GM21447 (cell line): Measurements from ENCODE around the gene LRRK1.

ENCODE experiments used
- ATAC-seq: cut with Tn5 transposase; IDR thresholded peaks from one replicate; pipeline ENCODE4 v1.9.1; 2021; ENCODE audit not compliant: unreplicated experiment

LRRK1 gene

DNA sequence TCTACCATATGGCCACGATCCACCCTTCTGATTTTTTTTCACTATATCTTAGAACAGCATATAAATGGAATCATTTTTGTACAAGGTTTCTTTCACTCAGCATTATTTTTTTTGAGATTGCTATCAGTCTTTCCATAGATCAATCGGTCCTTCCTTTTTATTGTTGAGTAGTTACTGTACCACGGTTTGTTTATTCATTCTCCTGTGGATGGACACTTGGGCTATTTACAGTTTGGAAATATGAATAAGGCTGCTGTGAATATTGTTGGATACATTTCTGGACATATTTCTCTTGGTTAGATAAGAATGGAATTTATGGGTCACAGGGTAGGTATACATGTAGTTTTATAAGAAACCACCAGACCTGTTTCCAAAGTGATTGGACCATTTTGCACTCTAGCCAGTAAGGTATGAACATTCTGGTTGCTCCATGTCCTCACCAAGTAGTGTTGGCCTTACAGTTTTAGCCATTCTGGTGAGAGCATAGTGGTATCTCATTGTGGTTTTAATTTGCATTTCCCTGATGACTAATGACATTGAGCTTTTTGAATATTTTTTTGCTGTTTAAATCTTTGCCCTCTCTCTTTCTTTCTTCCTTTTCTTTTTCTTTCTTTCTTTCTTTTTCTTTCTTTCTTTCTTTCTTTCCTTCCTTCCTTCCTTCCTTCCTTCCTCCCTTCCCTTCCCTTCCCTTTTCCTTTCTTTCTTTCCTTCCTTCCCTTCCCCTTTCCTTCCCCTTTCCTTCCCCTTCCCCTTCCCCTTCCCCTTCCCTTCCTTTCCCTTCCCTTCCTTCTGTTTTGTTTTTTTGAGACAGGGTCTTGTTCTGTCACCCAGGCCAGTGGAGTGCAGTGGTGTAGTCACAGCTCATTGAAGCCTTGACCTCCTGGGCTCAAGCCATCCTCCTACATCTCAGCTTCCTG is 49.2 kb downstream of the LRRK1 start:
- no peak for ATAC-seq

DNA sequence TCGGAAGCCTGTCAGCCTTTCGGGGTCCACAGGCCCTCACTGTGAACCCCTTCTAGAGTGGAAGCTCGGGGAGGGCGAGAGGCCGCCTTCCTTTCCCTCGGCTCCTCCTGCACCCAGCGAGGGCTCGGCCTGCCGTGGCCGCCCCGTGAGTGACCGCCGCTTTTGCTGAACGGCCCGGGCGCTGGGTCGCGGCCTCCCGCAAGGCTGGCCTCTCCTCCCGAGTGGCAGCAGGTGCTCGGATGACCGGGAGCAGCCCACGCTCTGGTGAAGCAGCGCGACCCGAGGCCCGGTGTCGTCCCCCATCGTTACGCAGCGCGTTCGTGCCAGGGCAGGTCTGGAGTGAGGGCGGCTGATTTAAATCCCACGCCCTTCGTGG is 53.8 kb downstream of the LRRK1 start:
- ATAC-seq = no peak

DNA sequence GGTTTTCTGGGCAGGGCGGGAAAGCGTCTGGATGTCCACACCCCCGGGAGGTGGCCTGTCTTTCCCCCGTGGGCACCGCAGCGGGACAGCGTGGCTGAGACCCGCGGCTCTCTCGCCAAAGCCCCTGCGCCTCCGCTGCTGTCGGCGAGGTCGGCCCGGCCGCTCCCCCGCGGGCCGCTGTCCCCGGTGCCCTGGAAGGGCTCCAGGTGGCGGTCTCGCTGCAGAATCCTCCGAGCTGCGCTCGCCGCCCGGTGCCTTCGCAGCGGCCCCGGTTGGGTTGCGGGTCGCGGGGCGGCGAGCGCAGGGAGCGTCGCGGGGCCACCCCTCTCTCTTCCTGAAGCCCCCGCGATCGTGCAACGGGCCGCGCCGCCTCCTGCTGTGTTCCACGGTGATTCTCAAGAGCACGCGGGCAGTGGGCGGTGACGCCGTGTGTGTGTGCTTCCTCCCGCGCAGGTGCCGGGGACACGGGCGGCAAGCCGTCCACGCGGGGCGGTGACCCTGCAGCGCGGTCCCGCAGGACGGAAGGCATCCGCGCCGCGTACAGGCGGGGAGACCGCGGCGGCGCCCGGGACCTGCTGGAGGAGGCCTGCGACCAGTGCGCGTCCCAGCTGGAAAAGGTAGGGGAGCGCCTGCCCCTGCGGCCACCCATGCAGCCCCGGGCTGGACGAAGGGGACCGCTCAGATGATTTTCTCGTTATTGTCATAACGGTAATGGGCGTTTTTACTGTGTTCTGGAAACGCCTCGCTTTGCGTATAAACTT is 54.4 kb downstream of the LRRK1 start:
- ATAC-seq = no peak

DNA sequence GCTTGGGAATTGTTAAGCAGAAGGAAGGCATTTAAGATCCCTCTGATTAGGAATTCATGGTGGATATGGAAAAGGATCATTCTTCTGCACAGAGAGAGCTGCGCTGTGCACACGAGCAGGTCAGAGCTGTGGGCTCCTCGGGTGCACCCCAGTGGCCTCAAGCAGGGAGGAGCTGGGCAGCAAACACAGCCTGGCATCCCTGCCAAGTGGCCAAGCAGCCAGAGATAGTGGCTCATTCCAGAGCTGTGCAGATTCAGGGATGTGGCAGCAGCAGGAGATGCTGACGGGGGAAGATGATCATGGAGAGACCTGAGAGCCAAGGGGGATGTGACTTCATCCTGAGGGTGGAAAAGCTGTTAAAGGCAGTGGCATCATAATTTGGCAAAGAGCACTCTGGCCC is 55.9 kb downstream of the LRRK1 start:
- ATAC-seq = no peak

DNA sequence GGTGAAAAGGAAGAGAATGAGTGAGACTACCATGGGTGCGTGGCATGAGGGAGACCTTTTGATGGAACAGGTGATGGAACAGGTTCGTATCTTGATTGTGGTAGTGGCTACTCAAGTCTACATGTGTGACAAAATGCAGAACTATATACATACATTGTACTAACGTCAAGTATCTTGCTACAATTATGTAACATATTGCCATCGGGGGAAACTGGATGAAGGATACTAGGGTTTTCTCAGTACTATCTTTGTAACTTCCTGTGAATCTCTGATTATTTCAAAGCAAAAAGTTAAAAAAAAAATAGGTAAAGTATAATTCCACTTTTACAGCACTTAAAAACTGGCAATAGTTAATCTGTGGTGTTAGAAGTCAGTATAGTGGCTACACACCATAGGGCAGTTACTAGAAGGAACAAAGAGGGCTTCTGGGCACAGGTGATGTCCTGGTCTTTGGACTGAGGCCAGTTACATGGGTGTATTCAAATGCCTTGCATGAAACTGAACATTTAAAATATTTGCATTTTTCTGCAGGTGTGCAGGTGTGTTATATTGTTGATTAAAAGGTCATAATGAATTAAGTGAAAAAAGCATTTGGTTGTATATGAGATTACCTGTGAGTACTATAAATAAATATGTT is 61.4 kb downstream of the LRRK1 start:
- no peak for ATAC-seq

DNA sequence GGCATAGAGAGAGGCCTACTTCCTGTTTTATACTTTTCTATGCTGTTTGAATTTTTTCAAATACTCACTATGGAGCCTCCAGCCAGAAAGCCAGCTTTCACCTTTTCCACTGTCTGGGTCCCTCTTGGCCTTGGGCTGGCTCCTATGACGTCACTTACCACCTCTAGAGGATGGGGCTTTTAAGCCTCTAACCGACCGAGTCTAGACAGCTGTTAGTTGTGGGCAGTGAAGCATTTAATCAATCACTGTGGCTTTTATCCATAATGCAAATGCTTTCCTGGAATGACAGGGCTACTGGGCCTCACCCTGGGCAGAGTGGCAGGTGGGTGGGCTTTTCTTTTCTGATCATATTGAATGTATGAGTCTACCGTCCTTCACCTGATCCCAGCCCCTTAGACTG is 61.9 kb downstream of the LRRK1 start:
- no peak for ATAC-seq

DNA sequence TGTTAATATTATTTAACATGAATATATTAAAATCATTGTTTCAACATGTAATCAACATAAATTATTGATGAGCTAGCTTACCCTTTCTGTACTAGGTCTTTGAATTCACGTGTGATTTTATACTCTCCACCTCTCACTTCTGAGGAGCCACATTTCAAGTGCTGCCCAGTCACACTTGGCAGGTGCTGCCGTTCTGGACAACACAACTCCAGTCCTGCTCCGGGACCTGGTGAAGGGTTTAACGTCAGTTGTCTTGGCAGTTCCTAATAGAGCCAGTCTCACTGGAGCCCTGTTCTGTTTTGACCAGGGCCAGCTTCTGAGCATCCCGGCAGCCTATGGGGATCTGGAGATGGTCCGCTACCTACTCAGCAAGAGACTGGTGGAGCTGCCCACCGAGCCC is 64.1 kb downstream of the LRRK1 start:
- ATAC-seq = no peak

DNA sequence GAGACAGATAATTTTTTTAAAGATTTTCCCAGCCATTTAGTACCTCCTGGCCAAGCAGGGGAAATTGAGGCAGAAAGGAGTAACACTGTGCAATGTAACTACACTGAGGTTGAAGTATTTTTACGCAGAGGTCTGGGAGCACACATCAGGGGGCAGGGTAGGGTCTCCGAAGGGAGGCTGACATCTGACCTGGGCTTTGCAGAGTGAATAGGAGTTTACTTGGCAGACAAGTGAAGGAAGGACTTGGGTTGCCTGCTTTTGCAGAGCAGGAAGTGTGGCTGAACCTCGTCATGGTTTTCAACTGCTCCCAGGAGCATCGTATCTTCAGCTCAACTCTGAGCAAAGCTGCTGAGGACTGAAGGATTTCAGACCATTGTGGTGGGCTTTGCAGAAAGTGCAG is 66.2 kb downstream of the LRRK1 start:
- no peak for ATAC-seq

DNA sequence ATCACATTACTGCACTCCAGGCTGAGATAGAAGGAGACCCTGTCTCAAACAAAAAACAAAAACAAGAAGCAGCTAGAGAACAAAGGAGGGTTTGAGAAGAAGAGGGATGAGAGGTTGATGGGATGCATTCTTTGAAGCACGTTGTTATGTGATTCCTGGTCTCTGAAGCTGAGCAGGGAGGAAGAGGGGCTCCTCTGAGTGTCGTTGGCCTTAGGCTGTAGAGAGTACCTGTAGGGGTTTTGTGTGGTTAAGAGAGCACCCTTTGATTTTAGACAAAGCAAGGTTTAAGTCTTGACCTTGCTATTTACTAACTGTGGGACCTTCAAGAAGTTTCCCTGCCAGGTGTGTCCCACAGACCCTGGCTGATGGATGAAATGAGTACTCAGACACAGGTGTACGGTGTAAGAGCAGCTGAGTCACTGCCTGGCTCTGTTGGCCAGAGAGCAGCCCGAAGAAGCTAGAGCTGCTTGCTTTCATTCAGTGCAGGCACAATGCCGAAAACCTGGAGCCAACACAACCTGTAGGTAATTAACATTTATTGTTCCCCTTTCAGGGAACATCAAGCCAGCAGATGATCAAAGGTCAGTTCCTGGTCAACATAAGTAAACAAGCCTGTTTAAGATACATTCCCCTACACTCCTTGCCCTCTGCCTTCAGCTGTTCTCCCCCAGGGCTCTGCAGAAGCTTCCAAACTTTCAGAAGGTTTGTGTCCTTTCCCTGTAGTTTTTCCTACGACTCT is 67.2 kb downstream of the LRRK1 start:
- no peak for ATAC-seq

DNA sequence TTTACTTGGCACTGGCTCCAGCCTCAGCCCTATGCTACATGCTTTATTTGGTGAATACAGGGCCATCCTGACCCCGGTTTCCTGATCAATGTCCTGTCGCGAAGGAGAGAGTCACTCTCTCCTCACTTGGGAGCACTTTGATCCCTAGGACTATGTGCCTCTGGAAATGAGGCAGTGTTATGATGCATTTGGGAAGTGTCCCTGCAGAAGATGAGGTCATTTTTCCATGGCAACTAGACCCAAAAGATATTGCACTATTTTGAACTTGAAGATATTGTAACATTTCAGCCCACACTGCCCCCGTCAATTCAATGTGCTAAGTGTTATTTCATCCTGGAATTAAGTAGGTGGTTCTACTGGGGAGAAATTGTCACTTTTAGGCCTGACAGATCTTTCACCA is 68.0 kb downstream of the LRRK1 start:
- ATAC-seq = no peak

DNA sequence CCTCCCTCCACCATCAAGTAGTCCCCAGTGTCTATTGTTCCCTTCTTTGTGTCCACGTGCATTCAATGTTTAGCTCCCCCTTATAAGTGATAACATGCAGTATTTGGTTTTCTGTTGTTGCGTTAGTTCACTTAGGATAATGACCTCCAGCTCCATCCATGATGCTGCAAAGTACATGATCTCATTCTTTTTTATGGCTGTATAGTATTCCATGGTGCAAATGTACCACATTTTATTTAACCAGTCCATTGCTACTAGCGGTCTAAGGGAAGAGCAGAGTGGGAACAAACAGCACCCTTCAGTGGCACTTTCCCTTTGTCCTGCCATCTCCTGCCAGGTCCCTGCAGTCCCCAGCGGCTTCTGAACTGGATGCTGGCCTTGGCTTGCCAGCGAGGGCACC is 69.1 kb downstream of the LRRK1 start:
- ATAC-seq = no peak

DNA sequence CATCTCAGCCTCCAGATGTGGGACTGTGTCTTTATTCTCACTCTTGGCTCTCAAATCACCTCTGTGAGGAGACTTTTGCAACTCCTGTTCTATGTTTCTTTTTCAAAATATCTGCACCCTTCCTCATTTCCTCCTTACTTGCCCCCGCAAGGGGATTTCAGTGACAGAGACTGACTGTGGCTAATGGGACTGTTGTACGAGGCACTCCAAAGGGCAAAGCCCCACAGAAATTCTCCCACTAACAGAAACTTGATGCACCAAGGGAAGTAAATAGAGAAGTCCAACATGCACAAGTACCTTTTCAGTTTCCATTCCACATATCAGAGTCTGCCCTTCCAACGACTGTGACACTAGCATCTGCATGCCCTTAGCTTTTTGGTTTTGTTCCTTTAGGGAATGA is 69.7 kb downstream of the LRRK1 start:
- ATAC-seq = no peak

DNA sequence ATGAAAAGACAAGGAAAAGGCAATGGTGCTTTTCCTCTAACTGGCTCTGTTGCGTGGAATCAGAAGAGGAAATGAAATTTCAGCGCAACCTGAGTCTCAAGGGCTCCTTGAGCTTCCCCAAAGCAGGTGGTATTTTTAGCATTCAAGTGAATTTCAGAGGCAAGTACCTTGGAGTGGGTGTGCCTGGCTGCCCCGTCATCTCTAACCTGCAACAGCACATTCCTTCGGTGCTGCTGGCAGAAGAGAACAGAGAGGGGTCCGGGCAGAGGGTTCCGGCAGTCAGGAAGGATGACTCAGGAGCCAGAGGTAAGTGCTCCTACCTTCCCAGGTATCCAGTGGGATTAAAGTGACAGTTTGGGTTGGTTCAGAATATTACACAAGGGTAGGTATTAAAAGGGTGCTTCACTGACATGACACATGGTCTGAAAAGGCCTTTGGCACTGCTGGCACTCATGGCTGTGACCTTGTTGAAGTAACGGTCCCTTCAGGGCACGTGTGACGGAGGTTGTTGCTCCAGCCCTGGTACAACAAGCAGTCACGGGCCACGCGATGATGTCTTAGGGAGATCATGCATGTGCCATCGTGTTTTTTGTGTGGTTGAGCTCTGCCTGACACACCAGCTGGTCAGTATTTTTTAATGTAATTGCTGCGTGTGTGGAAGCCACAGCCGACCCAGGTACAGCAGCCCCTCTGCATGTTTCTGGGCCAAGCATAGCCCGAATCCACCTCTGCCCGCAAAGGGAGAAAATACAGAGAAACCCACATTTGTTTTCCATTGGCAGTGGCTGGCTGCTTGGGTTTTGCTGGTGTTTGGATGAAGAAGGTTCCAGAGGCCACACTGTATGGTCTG is 75.7 kb downstream of the LRRK1 start:
- ATAC-seq = no peak

DNA sequence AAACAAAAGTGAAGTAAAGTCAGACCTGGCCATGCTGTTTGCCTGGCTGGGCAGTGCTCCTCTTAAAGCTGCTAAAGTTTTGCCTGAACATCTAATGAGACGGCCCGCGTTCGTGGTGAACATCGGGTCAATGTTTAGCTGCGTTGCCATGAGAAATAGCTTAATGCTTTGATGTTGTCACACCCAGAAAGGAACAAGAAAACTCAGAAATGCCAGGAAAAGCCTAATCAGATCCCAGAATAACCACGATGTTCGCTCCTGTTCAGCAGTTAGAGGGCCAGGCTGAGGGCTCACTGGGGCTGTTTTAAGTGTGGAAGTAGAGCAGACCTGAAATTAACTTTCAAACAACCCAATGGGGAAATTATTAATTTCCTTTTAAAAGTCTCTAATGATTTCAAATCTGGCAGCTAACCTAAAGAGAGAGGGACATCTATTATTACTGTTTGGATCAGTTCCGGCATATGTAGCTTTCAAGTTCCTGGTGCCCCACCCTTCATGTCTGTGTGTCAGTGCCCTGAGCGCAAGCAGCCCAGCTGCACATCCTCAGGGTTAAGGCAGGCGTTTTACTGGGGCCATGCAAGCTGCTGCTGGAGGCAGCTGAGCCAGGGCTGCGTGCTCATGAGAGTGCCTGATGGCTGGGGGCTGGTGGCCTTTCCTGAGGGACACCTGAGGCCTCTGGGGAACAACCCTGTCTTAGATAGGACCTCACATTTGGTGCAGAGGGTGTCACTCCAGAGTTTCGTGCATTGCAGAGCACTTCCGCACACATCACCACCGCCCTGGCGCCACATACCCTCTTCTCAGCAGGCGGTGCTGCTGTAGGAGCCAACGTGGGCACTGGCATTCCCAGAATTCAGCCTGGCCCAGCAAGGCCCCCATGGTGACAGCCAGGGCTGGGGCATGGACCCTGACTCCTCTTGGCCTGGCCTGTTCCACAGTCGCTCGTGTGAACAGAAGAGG is 76.6 kb downstream of the LRRK1 start:
- ATAC-seq = no peak

DNA sequence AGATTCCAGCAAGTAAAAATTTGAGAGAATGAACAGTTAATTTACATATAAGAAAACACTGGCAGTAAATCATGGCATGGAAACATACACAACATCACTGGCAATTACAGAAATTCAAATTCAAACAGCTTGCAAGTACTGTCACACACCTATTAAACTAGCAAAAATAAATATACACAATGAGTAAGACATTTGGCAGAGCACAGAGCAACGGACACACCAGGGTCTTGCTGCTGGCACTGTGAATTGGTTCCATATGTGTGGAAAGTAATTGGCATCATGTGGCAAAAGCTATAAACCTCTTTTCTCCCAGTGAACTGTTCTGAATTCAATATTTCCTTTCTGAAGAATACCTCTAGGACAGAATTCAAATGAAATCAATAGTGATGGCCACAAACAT is 78.3 kb downstream of the LRRK1 start:
- no peak for ATAC-seq

DNA sequence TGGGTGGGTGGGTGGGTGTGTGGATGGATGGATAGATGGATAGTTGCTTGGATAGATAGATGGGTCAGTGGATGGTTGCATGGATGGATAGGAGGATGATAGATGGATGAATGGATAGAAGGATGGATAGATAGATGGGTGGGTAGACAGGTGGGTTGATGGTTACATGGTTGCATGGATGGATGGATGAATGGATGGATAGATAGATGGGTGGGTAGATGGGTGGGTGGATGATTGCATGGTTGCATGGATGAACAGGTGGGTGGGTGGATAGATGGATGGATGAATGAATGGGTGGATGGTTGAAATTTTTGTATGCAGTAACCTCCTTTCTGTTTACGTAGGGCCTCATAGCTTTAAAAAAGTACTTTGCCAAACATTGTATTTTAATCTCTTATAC is 79.5 kb downstream of the LRRK1 start:
- no peak for ATAC-seq

DNA sequence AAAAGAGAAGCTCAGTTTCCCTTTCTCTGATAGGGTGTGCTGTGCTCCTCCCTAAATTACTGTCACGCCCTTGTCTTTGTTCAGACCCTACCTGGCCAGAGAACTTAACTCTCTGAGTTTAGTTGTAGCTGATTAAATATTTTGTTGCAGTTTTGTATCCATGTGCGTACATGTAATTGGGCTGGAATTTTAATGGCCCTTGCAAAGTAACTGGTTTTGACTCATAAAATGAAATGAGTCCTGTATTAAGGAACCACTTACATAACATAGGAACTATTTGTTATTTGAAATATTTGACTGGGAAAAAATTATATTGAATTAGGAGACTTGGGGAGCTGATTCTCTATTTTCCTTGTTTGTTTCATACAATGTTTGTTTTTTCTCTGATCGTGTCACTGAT is 80.2 kb downstream of the LRRK1 start:
- no peak for ATAC-seq

DNA sequence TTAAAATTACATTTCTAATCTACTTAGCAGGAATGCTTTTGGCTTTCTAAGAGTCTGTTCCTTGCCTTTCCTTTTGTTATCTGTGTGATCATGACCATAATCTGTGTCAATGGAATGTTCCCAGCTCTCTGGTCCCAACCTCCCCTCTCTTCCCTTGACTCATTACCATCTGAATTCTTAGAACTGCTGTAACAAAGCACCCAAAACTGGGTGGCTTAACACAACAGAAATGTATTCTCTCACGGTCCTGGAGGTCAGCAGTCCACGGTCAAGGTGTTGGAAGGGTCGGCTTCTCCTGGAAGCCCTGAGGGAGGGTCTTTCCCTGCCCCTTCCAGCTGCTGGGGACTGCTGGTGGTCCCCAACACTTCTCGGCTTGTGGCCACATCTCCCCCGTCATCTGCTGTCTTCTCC is 81.1 kb downstream of the LRRK1 start:
- ATAC-seq = no peak

DNA sequence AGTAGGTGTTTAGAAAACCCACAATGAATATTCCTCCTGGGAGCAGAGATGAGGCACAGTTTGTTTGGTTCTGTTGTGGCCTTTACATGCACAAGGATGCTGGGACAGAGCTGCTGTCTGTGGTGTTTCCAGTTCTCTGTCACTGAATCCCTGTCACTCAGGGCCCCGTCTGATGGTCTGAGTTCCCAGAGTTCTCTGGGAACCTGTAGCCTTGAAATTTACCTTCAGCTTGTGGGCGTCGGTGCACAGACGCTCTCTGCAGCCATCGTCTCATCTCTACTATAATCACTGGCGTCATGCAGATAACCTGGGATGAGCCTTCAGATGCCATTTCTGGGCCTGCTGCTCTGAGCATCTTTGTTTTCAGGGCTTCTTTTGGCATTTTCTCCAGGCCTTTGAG is 81.9 kb downstream of the LRRK1 start:
- ATAC-seq = no peak
